Smooth muscle cell (in vitro differentiated cells): ENCODE results near the gene FAT1. TPM values are rescaled to one million over a fixed set of nuclear protein-coding genes. Genes with fewer than 3 reads are reported as not detected.
"Not testable (repeated sequence)": the region's sequence is repeated elsewhere in the genome, so short reads cannot be mapped to it uniquely, and the experiment has no call there.

Experiments used
- DNase-seq: peaks from one replicate; lab custom pipeline; 2025; ENCODE audit not compliant: unreplicated experiment; lab: John Stamatoyannopoulos, UW
- H2AFZ ChIP-seq: fragments of 200-600 bp; sonication (generic); 2 replicates; pipeline ENCODE4 v1.6.0; 2016; ENCODE audit warnings: antibody characterized with exemption, low read depth, mild to moderate bottlenecking
- H3F3A ChIP-seq: fragments of 200-600 bp; sonication (generic); 2 replicates; pipeline ENCODE4 v1.6.0; 2017; ENCODE audit warnings: antibody characterized with exemption, low read depth
- H3K27ac ChIP-seq: fragments of 200-600 bp; sonication (generic); 2 replicates; pipeline ENCODE4 v1.5.1; 2016; ENCODE audit warnings: low read depth, mild to moderate bottlenecking
- H3K27me3 ChIP-seq: fragments of 200-600 bp; sonication (generic); 2 replicates; pipeline ENCODE4 v1.6.1; 2016; ENCODE audit warnings: low read depth, mild to moderate bottlenecking
- H3K36me3 ChIP-seq: fragments of 200-600 bp; sonication (generic); 2 replicates; pipeline ENCODE4 v1.5.1; 2016; ENCODE audit warnings: low read depth
- H3K4me1 ChIP-seq: fragments of 200-600 bp; sonication (generic); 2 replicates; pipeline ENCODE4 v1.5.1; 2016; ENCODE audit warnings: low read depth
- H3K4me2 ChIP-seq: fragments of 200-600 bp; sonication (generic); 2 replicates; pipeline ENCODE4 v1.6.0; 2016; ENCODE audit warnings: mild to moderate bottlenecking
- H3K4me3 ChIP-seq: fragments of 200-600 bp; sonication (generic); 2 replicates; pipeline ENCODE4 v1.5.1; 2016; ENCODE audit warnings: mild to moderate bottlenecking
- H3K79me2 ChIP-seq: fragments of 200-600 bp; sonication (generic); 2 replicates; pipeline ENCODE4 v1.6.0; 2016; ENCODE audit warnings: low read depth, mild to moderate bottlenecking
- H3K9ac ChIP-seq: fragments of 200-600 bp; sonication (generic); 2 replicates; pipeline ENCODE4 v1.6.0; 2016; ENCODE audit warnings: low read depth
- H3K9me3 ChIP-seq: fragments of 200-600 bp; sonication (generic); replicated peaks from 2 replicates; pipeline ENCODE4 v1.5.1; 2016; ENCODE audit warnings: low read depth
- H4K20me1 ChIP-seq: fragments of 200-600 bp; sonication (generic); 2 replicates; pipeline ENCODE4 v1.6.0; 2016; ENCODE audit warnings: low read depth
- WGBS: methylation state at CpG from one replicate; pipeline ENCODE4 v1.1.7; 2016; ENCODE audit warnings: low lambda C conversion rate; 5-methylcytosine and 5-hydroxymethylcytosine counted together
- polyA plus RNA-seq: library from polyadenylated mRNA; unstranded; fragments of >200 nt; fragmentation: Nextera tagmentation; extraction: Ambion mirVana; gene quantifications from 2 replicates; pipeline ENCODE4 v1.2.1, GENCODE V29; 2016
- total RNA-seq: library from RNA; depleted of rRNA; stranded (reverse); fragments of >200 nt; gene quantifications from 2 replicates; pipeline ENCODE4 v1.2.3, GENCODE V29; 2014
- TF ChIP-seq, protein P1 (sequence below): fragments of 200-600 bp; sonication (generic); IDR thresholded peaks from 2 replicates; pipeline ENCODE4 v1.5.1; 2017; ENCODE audit warnings: borderline replicate concordance, mild to moderate bottlenecking, antibody characterized with exemption; ENCODE audit not compliant: insufficient read depth, poor library complexity, severe bottlenecking

The FAT1 gene
- total and polyA plus RNA-seq, 2 experiments from 2014 or later, result 42.4 to 395 TPM

DNA sequence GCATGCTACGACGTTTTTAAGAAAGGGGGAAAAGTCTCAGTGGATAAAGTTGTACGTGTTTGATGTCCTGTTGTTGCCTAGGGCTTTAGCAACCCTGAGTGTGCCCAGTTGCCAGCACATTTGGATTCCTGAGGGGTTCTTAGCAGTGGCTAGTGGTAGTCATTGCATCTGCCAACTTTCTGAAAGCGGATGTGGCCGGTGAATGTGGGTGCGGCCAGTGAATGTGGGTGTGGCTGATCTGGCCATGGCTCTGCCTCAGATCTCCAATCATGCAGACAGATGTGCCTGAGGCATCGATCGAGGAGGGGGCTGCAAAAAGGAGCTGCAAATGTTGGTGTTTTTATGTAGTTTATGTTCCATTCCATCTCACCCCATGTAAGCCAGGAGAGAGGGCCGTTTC lies 41.5 kb upstream of the FAT1 start:
- no peaks in the 10 kb centered on the region for H3K27me3 ChIP-seq
- no peak overlapping the region for H3K4me2 ChIP-seq
- H3K36me3 ChIP-seq, result no peaks in the 10 kb centered on the region
- H2AFZ ChIP-seq, result no peak overlapping the region
- H3F3A ChIP-seq, result no peaks in the 10 kb centered on the region
- H3K79me2 ChIP-seq, result no peaks in the 10 kb centered on the region
- no peak for DNase-seq
- no peak overlapping the region for H3K27ac ChIP-seq
- H3K9me3 ChIP-seq, result no peaks in the 10 kb centered on the region
- no peaks in the 10 kb centered on the region for H3K4me1 ChIP-seq
- H3K4me3 ChIP-seq, result no peak overlapping the region
- WGBS, result 84% methylated on average over 9 of the region's 9 CpGs
- H3K9ac ChIP-seq, result no peak overlapping the region
- TF ChIP-seq, protein P1, sequence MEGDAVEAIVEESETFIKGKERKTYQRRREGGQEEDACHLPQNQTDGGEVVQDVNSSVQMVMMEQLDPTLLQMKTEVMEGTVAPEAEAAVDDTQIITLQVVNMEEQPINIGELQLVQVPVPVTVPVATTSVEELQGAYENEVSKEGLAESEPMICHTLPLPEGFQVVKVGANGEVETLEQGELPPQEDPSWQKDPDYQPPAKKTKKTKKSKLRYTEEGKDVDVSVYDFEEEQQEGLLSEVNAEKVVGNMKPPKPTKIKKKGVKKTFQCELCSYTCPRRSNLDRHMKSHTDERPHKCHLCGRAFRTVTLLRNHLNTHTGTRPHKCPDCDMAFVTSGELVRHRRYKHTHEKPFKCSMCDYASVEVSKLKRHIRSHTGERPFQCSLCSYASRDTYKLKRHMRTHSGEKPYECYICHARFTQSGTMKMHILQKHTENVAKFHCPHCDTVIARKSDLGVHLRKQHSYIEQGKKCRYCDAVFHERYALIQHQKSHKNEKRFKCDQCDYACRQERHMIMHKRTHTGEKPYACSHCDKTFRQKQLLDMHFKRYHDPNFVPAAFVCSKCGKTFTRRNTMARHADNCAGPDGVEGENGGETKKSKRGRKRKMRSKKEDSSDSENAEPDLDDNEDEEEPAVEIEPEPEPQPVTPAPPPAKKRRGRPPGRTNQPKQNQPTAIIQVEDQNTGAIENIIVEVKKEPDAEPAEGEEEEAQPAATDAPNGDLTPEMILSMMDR, result no peak
- no peaks in the 10 kb centered on the region for H4K20me1 ChIP-seq

DNA sequence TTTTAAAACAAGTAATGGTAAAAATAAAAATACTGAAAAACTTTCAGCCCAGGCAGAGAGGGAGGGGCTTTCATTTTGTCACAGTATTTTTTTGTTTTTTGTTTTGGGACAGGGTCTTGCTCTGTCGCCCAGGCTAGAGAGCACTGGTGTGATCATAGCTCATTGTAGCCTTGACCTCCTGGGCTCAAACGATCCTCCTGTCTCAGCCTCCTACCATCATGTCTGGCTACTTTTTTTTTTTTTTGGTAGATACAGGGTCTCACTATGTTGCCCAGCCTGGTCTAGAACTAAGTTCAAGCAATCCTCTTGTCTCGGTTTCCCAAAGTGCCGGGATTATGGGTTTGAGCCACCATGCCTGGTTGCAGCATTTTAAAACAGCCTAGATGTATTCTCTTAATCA lies 40.8 kb upstream of the FAT1 start:
- TF ChIP-seq, protein P1, result no peak
- H3F3A ChIP-seq, result no peaks in the 10 kb centered on the region
- no peaks in the 10 kb centered on the region for H4K20me1 ChIP-seq
- H3K27ac ChIP-seq, result no peak overlapping the region
- H3K4me3 ChIP-seq, result no peak overlapping the region
- H3K4me1 ChIP-seq, result no peaks in the 10 kb centered on the region
- no peak overlapping the region for H2AFZ ChIP-seq
- H3K79me2 ChIP-seq, result no peaks in the 10 kb centered on the region
- H3K36me3 ChIP-seq, result no peaks in the 10 kb centered on the region
- H3K9ac ChIP-seq, result no peak overlapping the region
- no peaks in the 10 kb centered on the region for H3K27me3 ChIP-seq
- 95% methylated on average over 4 of the region's 4 CpGs for whole genome bisulfite sequencing
- no peaks in the 10 kb centered on the region for H3K9me3 ChIP-seq
- DNase-seq, result no peak
- H3K4me2 ChIP-seq, result no peak overlapping the region

DNA sequence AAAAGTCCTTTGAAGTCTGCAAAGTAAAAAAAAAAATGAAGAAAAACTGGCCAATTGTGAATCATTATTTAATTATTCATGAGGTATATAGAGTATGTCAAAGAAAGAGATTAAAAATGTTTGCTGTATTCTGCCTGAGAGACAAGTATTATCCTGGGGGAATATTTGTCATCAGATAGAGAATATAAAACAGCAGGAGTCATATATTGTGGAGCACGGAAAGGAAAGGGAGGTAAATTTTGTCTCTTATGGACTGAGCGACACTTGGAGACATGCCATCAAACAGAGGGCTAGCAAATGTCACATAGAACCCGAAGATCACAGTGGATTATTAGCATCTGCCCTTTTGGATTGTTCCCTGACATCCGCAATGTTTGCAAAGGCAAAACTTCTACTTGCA lies 39.2 kb upstream of the FAT1 start:
- Histone ChIP-seq H3K4me3 (no peak overlapping the region), H3K79me2 (no peaks in the 10 kb centered on the region), H3K27me3 (no peaks in the 10 kb centered on the region), H3K9me3 (no peaks in the 10 kb centered on the region), H3K4me2 (no peak overlapping the region), H3K27ac (no peak overlapping the region), H3K4me1 (no peaks in the 10 kb centered on the region), H4K20me1 (no peaks in the 10 kb centered on the region), H2AFZ (no peak overlapping the region), H3K36me3 (no peaks in the 10 kb centered on the region), H3F3A (no peaks in the 10 kb centered on the region), H3K9ac (no peak overlapping the region)
- TF ChIP-seq, protein P1, result no peak
- DNase-seq, result no peak
- WGBS, result 90% methylated on average over 4 of the region's 4 CpGs

DNA sequence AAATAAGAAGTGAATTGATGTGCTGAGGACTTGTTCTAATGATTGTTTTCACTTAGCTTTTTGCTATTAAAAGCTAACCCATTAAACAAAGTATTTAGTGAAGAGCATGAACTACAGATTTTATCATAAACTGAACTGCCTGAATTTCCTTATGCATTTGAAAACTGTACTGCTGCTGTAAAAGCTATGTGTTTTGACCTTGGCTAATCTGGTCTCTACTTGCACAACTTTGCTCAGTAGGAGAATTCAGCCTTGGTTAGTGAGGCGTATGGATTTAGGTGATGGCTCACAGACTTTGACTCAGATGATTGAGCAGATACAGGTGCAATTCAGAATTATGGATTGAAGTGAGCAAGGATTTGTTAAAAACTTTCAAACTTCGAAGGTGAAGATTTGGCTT lies 38.7 kb upstream of the FAT1 start:
- DNase-seq, result no peak
- no peaks in the 10 kb centered on the region for H3K79me2 ChIP-seq
- H3K4me1 ChIP-seq, result no peaks in the 10 kb centered on the region
- no peaks in the 10 kb centered on the region for H4K20me1 ChIP-seq
- no peak overlapping the region for H3K9ac ChIP-seq
- no peak overlapping the region for H3K4me2 ChIP-seq
- no peaks in the 10 kb centered on the region for H3K27me3 ChIP-seq
- H2AFZ ChIP-seq, result no peak overlapping the region
- TF ChIP-seq, protein P1, result no peak
- H3F3A ChIP-seq, result no peaks in the 10 kb centered on the region
- no peak overlapping the region for H3K4me3 ChIP-seq
- H3K27ac ChIP-seq, result no peak overlapping the region
- 79% methylated on average over 2 of the region's 2 CpGs for WGBS
- H3K36me3 ChIP-seq, result no peaks in the 10 kb centered on the region
- H3K9me3 ChIP-seq, result no peaks in the 10 kb centered on the region

DNA sequence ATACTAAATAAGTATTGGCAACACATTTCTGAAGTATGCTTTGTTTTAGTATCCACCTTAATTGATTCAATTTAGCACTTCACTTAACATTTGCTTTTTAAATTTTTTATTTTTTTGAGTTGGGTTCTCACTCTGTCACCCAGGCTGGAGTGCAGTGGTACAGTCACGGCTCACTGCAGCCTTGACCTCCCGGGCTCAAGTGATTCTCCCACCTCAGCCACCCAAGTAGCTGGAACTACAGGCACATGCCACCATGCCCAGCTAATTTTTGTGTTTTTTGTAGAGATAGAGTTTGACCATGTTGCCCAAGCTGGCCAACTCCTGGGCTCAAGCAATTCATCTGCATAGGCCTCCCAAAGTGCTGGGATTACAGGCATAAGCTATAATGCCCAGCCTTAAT lies 38.3 kb upstream of the FAT1 start:
- not testable (repeated sequence) for H4K20me1 ChIP-seq, H3K27ac ChIP-seq, H2AFZ ChIP-seq, DNase-seq, H3K36me3 ChIP-seq, H3K79me2 ChIP-seq, H3K4me3 ChIP-seq, H3K27me3 ChIP-seq, H3K9me3 ChIP-seq, H3K4me2 ChIP-seq, H3F3A ChIP-seq, H3K9ac ChIP-seq, H3K4me1 ChIP-seq
- 95% methylated on average over 2 of the region's 2 CpGs for WGBS
